Activated naive CD8-positive, alpha-beta T cell treated with anti-CD3 and anti-CD28 coated beads, Interleukin-2, amount 50 U/mL, for 24 hours (primary cell): Measurements from ENCODE around the gene CHDH.

Experiments used
- ATAC-seq: fragments of 150-1000 bp; cut with Tn5 transposase; one replicate; pipeline ENCODE4 v1.10.0; 2021
- DNase-seq: peaks from one replicate; pipeline ENCODE4 v3.0.0; 2021
- H3K27ac Mint-ChIP-seq: one replicate; pipeline ENCODE4 v1.8.0; 2021; ENCODE audit warnings: mild to moderate bottlenecking, mixed read lengths
- H3K27me3 Mint-ChIP-seq: one replicate; pipeline ENCODE4 v1.8.0; 2021; ENCODE audit warnings: mixed read lengths
- H3K36me3 Mint-ChIP-seq: one replicate; pipeline ENCODE4 v1.8.0; 2021; ENCODE audit warnings: low read depth, mixed read lengths
- H3K4me1 Mint-ChIP-seq: one replicate; pipeline ENCODE4 v1.8.0; 2021; ENCODE audit warnings: mixed read lengths
- H3K4me3 Mint-ChIP-seq: one replicate; pipeline ENCODE4 v1.8.0; 2021; ENCODE audit warnings: mild to moderate bottlenecking, moderate library complexity, mixed read lengths
- H3K9me3 Mint-ChIP-seq: one replicate; pipeline ENCODE4 v1.8.0; 2021; ENCODE audit warnings: mixed read lengths

The CHDH gene

DNA sequence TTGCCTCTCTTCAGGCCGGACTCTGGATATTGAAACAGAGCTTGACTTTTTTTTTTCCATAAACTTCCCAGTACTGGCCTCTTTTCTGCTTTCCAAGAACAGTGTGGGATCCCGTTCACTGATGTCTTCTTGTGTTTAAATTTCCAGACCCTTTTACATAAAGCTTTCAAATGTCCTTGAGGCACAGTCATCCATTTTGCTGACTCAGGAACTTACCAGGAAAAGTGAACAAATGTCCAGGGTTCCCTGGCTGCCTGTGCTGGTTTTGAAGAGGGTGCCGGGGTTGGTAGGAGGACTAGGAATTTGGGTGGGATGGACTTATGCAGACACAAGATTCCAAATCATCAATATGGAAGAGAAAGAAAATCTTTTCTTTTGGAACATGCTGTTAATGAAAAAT lies 68.1 kb downstream of the CHDH start:
- no peaks in the 10 kb centered on the region for H3K4me1 Mint-ChIP-seq
- no peak overlapping the region for H3K27ac Mint-ChIP-seq
- no peaks in the 10 kb centered on the region for H3K36me3 Mint-ChIP-seq
- DNase-seq (no peak), ATAC-seq (no peak)
- no peak overlapping the region for H3K4me3 Mint-ChIP-seq
- no peaks in the 10 kb centered on the region for H3K9me3 Mint-ChIP-seq
- H3K27me3 Mint-ChIP-seq, result peaks cover 4% of the 10 kb centered on the region

GRCh38 chr3:53777468-53777867 lies 68.8 kb downstream of the CHDH start:
- H3K36me3 Mint-ChIP-seq, result no peaks in the 10 kb centered on the region

GRCh38 chr3:53776494-53777101 lies 69.6 kb downstream of the CHDH start:
- Mint-ChIP-seq H3K36me3 (no peaks in the 10 kb centered on the region), H3K27me3 (peaks cover 2% of the 10 kb centered on the region), H3K27ac (no peak overlapping the region), H3K9me3 (no peaks in the 10 kb centered on the region), H3K4me1 (peaks cover 2% of the 10 kb centered on the region), H3K4me3 (no peak overlapping the region)
- ATAC-seq (no peak), DNase-seq (no peak)

More at GRCh38 chr3:53777468-53777867, 68.8 kb downstream of the CHDH start:
- DNase-seq (no peak), ATAC-seq (no peak)
- H3K27me3 Mint-ChIP-seq, result peaks cover 4% of the 10 kb centered on the region
- H3K4me3 Mint-ChIP-seq, result no peak overlapping the region
- no peaks in the 10 kb centered on the region for H3K9me3 Mint-ChIP-seq
- peaks cover 2% of the 10 kb centered on the region for H3K4me1 Mint-ChIP-seq
- no peak overlapping the region for H3K27ac Mint-ChIP-seq

GRCh38 chr3:53775834-53776251 lies 70.4 kb downstream of the CHDH start:
- DNase-seq (no peak), ATAC-seq (no peak)
- no peaks in the 10 kb centered on the region for H3K9me3 Mint-ChIP-seq
- peaks cover 2% of the 10 kb centered on the region for H3K27me3 Mint-ChIP-seq
- no peak overlapping the region for H3K27ac Mint-ChIP-seq
- H3K36me3 Mint-ChIP-seq, result no peaks in the 10 kb centered on the region
- no peak overlapping the region for H3K4me3 Mint-ChIP-seq
- H3K4me1 Mint-ChIP-seq, result peaks cover 2% of the 10 kb centered on the region

DNA sequence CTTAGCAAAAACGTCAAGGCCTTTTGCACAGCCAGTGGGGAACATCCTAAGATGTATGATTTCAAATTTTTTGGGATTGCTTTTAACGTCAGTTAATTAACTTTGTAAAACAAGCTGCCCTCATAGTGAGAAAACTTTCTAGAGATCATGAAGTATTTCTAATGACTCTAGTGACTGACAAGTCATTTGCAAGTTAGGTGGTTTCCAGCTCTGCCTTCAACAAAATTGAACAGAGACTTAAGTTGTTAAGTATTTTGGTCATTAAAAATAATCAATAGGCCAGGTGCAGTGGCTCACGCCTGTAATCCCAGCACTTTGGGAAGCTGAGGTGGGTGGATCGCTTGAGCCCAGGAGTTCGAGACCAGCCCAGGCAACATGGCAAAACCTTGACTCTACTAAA lies 71.2 kb downstream of the CHDH start:
- Mint-ChIP-seq H3K27ac (no peak overlapping the region), H3K36me3 (no peaks in the 10 kb centered on the region), H3K4me1 (peaks cover 2% of the 10 kb centered on the region), H3K27me3 (no peaks in the 10 kb centered on the region), H3K4me3 (no peak overlapping the region), H3K9me3 (no peaks in the 10 kb centered on the region)
- DNase-seq (no peak), ATAC-seq (no peak)

- peaks cover 2% of the 10 kb centered on the region for H3K4me1 Mint-ChIP-seq
- DNase-seq (no peak), ATAC-seq (no peak)
- H3K27ac Mint-ChIP-seq, result no peak overlapping the region
- H3K4me3 Mint-ChIP-seq, result no peak overlapping the region
- no peaks in the 10 kb centered on the region for H3K27me3 Mint-ChIP-seq
- no peaks in the 10 kb centered on the region for H3K36me3 Mint-ChIP-seq
- no peaks in the 10 kb centered on the region for H3K9me3 Mint-ChIP-seq
These were observed 71.8 kb downstream of the CHDH start for GRCh38 chr3:53774414-53774813.

GRCh38 chr3:53773611-53774368 lies 72.4 kb downstream of the CHDH start:
- H3K4me3 Mint-ChIP-seq, result no peak overlapping the region
- DNase-seq, result no peak
- no peaks in the 10 kb centered on the region for H3K9me3 Mint-ChIP-seq
- peaks cover 2% of the 10 kb centered on the region for H3K4me1 Mint-ChIP-seq
- no peaks in the 10 kb centered on the region for H3K36me3 Mint-ChIP-seq
- no peaks in the 10 kb centered on the region for H3K27me3 Mint-ChIP-seq
- ATAC-seq, result no peak
- H3K27ac Mint-ChIP-seq, result no peak overlapping the region

GRCh38 chr3:53773021-53773436 lies 73.2 kb downstream of the CHDH start:
- H3K27ac Mint-ChIP-seq, result no peak overlapping the region
- no peaks in the 10 kb centered on the region for H3K36me3 Mint-ChIP-seq
- no peaks in the 10 kb centered on the region for H3K27me3 Mint-ChIP-seq
- DNase-seq (no peak), ATAC-seq (no peak)
- H3K4me3 Mint-ChIP-seq, result no peak overlapping the region
- H3K4me1 Mint-ChIP-seq, result peaks cover 2% of the 10 kb centered on the region
- no peaks in the 10 kb centered on the region for H3K9me3 Mint-ChIP-seq

DNA sequence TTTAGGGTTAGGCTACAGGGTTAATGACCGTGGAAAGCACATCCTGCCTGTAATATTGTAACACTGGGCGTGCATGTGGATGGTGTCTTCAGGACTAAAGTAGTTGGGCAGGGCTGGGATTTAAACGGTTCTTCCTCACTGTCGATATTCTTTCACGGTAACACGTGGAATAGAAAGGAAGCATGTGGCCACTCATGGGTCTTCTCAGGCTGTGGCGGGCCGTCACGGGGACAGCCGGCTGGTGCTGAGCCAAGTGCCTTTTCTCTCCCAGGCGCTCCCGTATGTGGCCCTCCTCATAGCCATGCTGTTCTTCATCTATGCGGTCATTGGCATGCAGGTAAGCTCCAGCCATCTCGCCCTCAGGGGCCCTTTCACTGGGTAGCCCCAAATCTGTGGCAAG lies 73.7 kb downstream of the CHDH start:
- Mint-ChIP-seq H3K36me3 (no peaks in the 10 kb centered on the region), H3K9me3 (no peaks in the 10 kb centered on the region), H3K4me3 (no peak overlapping the region), H3K4me1 (peaks cover 2% of the 10 kb centered on the region), H3K27me3 (no peaks in the 10 kb centered on the region), H3K27ac (no peak overlapping the region)
- ATAC-seq, result no peak
- no peak for DNase-seq

- no peak for ATAC-seq
- peaks cover 2% of the 10 kb centered on the region for H3K4me1 Mint-ChIP-seq
- no peak overlapping the region for H3K27ac Mint-ChIP-seq
- no peak for DNase-seq
- H3K27me3 Mint-ChIP-seq, result no peaks in the 10 kb centered on the region
- no peaks in the 10 kb centered on the region for H3K9me3 Mint-ChIP-seq
- no peaks in the 10 kb centered on the region for H3K36me3 Mint-ChIP-seq
- H3K4me3 Mint-ChIP-seq, result no peak overlapping the region
These were observed 77.5 kb downstream of the CHDH start for GRCh38 chr3:53768478-53769459.

GRCh38 chr3:53766706-53767105 lies 79.5 kb downstream of the CHDH start:
- ATAC-seq, result no peak
- no peaks in the 10 kb centered on the region for H3K36me3 Mint-ChIP-seq

DNA sequence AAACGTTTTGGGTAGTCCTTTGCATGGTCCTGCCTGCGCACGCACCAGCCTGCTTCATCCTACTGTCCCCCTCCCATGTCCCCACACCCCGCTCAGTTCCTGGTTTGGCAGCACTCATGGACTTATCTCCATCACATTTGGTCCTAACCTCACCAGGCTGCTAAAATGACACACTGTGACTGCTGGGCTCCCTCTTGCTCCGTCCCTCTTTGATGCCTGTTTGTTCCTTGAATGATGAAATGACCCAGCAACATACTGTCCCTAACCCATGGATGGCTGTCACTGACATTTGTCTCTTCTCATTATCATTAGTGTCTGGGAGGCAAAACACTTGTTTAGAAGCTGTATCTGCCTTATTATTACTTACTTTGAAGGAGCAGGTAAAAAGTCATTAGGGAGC lies 80.5 kb downstream of the CHDH start:
- Mint-ChIP-seq H3K27me3 (no peaks in the 10 kb centered on the region), H3K4me1 (no peaks in the 10 kb centered on the region), H3K9me3 (no peaks in the 10 kb centered on the region), H3K4me3 (no peak overlapping the region), H3K36me3 (no peaks in the 10 kb centered on the region), H3K27ac (no peak overlapping the region)
- DNase-seq (no peak), ATAC-seq (no peak)

More at GRCh38 chr3:53766706-53767105, 79.5 kb downstream of the CHDH start:
- Mint-ChIP-seq H3K9me3 (no peaks in the 10 kb centered on the region), H3K27me3 (no peaks in the 10 kb centered on the region), H3K4me1 (no peaks in the 10 kb centered on the region), H3K27ac (no peak overlapping the region), H3K4me3 (no peak overlapping the region)
- no peak for DNase-seq

DNA sequence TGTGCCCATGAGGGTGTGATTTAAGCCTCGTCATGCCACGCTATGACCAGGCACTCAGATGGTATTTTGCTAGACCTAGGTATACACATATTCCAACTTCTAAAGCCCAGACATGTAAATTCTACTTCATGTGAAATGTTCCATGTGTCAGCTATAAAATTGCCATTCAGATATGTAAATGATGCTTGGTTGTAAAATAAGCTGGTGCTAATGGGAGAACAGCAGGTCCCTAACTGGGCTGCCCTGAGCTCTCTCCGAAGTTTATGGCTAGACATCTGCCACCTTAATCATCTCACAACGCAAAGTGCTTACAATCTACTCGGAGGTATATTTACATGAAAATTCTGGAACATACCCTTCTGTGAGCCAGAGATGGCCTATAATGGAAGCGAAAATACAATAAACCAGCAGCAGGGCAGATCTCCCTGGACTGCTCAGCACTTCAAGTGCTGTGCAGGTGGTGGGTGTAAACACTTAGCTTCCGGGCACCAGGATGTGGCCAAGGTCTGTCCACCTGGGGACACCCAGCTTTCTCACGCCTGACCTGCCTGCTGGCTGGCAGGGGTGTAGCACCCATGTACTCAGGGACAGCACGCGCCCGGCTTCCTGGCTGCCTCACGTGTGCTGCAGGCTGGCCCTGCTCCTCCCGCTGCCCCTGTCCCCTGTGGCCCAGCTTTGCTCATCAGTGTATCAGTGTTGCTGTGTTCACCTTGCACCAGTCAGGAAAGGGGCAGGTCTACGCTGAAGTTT lies 82.0 kb downstream of the CHDH start:
- DNase-seq, result no peak
- Mint-ChIP-seq H3K4me3 (no peak overlapping the region), H3K36me3 (no peaks in the 10 kb centered on the region), H3K27me3 (no peaks in the 10 kb centered on the region), H3K9me3 (no peaks in the 10 kb centered on the region), H3K4me1 (no peaks in the 10 kb centered on the region), H3K27ac (no peak overlapping the region)
- no peak for ATAC-seq

DNA sequence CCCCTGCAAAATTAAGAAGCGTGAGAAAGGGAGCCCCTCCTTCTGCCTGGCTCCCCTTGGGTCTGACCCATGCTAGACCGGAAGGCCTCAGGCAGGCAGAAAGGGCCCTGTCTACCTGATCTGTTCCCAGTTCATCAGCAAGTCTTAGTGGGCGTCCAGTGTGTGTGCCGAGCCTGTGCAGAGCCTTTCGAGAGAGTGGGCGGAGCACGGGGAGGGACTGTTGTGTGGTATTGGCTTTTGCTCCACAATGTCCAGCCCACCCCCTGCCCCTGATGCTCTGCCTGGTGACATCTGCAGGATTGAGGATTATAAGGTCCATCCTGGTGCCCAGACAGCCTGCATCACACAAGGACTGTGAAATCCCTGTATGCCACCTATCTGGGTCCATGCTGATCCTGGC lies 82.9 kb downstream of the CHDH start:
- no peaks in the 10 kb centered on the region for H3K4me1 Mint-ChIP-seq
- H3K4me3 Mint-ChIP-seq, result no peak overlapping the region
- no peak for DNase-seq
- H3K9me3 Mint-ChIP-seq, result no peaks in the 10 kb centered on the region
- no peak overlapping the region for H3K27ac Mint-ChIP-seq
- no peak for ATAC-seq
- H3K27me3 Mint-ChIP-seq, result no peaks in the 10 kb centered on the region
- no peaks in the 10 kb centered on the region for H3K36me3 Mint-ChIP-seq
